SHP77 (cell line): ENCODE measurements around the gene JSRP1.
"Not testable (repeated sequence)": the region's sequence is repeated elsewhere in the genome, so short reads cannot be mapped to it uniquely, and the experiment has no call there.

Source experiments
- DNase-seq, 2 experiments: peaks; one replicate each; lab custom pipeline; 2025; lab: John Stamatoyannopoulos, UW

Gene JSRP1

DNA sequence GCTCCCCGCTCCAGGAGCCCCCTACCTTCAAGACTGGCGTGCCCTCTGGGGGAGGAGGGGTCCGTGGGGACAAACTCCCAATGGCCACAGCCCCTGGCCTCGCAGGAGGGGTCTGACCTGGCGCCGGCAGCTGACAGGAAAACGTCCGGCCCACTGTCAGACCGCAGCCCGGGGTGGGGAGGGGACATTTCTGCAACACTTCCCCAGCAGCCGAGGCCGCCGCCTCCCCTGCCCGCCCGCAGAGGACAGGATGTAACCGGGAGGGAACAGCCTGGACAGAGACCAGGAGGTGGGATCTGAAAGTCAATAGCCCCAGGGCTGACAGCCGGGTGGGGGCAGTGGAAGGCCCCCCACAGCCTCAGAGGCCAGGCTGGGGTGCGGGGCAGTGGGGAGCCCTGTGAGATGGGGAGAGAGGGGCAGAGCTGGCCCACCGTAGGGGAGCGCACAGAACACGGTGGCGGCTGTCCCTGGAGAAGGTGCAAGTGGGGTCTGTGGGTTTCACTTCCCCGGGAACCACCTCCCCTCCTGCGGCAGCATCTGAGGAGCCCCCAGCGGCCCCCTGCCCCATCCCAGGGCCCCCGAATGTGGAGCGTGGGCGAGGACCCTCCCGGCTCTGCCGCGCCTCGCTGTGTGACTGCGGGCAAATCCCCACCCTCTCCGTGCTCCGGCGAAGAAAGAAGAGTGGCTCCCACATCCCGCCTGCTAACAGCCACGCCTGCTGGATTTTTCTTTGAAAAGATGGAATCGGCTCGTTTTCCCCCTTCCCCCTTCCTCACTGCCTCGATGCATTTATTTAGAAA, 26.0 kb upstream of the JSRP1 start, which contains the start of gene PEAK3:
TSS of gene PEAK3 (minus strand) at position 114 of the 800 bp plus-strand sequence. CDS start 1,244 bp downstream, outside the sequence.
- no peak for DNase-seq

DNA sequence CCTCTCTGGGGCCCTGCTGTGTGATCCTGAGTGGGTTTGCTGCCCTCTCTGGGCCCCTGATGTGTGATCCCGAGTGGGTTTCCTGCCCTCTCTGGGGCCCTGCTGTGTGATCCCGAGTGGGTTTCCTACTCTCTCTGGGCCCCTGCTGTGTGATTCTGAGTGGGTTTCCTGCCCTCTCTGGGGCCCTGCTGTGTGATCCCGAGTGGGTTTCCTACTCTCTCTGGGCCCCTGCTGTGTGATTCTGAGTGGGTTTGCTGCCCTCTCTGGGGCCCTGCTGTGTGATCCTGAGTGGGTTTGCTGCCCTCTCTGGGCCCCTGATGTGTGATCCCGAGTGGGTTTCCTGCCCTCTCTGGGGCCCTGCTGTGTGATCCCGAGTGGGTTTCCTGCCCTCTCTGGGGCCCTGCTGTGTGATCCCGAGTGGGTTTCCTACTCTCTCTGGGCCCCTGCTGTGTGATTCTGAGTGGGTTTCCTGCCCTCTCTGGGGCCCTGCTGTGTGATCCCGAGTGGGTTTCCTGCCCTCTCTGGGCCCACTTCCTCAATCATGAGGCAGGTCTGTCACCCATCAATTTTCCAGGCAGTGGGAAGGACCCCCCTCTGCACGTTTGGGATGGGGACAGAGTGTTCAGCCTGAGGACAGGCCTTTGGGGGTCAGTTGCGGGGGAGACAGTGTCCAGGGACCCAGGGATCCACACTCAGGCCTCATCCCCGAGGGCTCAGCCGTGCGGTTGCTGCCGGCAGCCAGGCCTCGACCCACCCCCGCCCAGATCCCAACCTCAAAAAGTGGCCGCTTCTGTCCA, 25.2 kb upstream of the JSRP1 start:
- DNase-seq = not testable (repeated sequence)

DNA sequence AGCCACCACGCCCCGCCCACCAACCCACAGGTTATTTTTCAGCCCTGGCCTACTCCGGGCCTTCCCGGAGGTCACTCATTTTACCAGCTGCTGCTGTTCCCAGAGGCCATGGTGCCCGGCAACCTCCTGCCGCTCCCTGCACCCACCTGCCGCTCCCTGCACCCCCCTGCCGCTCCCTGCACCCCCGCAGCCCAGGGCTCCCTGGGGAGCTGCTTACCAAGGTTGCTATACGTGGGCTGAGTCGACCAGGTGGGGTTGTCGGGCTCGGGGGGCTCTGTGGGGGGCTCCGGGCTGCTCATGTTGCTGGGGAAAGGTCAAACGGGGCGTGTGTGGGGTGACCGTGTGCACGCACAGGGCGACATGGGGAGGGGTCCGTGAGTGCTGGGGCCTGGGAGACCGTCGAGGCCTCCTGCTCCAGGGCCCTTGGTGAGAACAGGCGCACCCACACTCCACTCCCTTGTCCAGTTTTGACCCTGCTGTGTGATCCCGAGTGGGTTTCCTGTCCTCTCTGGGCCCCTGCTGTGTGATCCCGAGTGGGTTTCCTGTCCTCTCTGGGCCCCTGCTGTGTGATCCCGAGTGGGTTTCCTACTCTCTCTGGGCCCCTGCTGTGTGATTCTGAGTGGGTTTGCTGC, 24.5 kb upstream of the JSRP1 start:
- no peak for DNase-seq

DNA sequence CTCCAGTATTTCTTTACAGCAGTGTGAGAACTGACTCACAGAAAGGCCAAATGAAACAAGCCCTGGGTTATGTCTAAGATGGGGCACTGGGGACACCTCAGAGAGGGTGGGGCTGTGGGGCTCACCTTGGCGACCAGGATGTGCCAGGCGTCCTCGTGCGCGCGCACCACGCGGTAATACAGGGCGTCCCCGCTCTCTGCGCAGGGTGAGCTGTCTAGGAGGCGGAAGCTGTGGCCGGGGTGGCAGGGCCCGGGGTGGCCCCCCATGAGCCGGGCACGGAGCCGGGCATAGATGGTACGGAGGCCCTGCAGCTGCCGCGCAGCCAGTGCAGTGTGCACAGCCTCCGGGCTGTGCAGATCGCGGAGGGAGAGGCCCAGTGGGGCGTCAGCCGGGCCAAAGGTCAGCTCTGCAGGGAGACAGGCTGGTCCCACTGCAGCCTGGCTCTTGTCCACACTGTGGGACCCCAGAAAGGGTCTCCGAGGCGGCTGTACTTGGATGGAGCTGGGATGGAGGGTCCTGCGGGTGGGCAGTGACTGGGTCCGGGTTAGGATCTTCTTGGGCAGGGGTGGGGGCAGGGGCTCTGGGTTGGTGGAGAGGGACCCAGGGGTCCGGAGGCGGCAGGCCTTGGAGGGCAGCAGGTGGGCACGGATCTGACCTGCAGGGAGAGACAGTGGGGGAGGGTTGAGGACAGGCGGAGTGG, 22.4 kb upstream of the JSRP1 start:
- DNase-seq = no peak

DNA sequence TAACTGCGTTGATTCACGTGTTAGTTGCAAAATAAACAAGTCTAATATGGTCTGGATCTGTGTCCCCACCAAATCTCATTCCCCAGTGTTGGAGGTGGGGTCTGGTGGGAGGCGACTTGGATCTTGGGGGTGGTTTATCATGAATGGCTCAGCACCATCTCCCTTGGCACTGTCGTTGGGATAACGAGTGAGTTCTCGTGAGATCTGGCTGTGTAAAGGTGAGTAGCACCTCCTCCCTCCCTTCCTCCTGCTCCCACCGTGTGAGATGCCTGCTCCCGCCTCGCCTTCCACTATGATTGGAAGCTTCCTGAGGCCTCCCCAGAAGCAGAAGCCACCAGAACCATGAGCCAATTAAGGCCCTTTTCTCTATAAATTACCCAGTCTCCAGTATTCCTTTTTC, 20.9 kb upstream of the JSRP1 start:
- DNase-seq = no peak

DNA sequence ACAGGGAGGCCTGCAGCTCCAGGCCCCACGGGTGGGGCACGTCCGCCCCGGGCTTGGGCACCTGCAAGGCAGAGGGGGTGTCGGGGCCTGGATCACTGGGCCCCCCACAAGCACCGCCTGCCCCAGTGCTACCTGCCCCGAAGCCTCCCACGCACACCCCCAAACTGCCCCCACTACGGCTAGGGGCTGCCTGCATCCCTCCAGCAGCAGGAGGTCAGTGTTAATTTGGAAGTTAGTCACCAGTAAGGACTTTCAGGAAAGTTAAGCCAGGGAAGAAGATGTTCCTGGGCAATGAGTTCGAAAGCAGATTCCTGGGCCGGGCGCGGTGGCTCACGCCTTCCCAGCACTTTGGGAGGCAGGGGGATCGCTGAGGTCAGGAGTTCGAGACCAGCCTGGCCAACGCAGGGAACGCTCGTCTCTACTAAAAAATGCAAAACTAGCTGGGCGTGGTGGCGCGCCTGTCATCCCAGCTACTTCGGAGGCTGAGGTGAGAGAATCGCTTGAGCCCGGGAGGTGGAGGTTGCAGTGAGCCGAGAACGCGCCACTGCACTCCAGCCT, 20.3 kb upstream of the JSRP1 start:
- no peak for DNase-seq

- DNase-seq = no peak
These were observed 19.6 kb upstream of the JSRP1 start for GRCh38 chr19:2275588-2276428.

DNA sequence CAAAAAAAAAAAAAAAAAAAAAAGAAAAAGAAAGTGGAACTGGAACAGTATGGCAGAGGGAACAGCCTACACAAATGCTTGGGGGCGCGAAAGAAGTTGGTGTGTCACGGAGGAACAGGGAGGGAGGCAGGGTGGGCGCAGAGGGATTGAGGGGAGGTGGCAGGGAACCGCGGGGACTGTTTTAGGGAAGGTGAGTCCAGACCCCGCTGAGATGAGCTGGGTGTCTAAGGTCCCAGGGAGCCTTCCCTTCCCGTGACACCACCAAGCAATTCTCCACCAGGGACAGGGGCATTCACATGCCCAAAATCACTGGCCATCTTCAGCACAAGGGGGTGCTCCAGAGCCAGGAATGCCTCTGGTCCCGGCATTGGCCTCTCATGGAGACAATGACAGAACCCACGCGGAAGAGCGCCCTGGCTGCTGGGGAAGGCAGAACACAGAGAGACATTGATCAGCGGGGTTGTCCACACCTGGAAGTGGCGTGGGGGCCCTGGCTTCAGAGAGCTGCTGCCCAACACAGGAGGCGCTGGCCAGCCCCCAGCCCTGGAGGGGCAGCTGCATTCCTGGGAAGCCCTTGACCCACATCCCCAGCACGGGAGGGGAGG, 18.8 kb upstream of the JSRP1 start:
- peak; percentile 42 to 66 for DNase-seq

DNA sequence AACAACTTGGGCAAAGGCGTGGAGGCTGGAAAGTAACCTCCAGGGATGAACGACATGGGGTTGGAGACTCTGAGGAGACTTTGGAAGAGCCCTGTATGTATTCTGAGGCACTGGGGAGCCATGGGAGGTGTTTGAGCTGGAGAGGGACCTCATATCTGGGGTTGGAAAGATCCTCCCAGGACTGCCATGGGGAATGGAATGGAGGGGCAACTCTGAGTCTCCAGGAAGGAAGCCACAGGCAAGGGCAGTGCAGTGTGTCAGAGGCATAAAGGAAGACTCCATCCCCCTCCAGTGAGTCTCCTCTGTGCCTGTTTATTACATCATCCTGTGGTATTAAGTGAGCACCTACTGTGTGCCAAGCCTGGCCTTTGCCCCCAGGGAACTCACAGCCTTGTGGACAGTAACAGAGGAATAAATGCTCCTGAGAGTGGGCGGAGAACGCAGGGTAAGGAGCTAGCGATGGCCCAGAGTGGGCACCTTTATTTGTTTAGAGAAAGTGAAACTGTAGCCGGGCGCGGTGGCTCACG, 18.0 kb upstream of the JSRP1 start:
- no peak for DNase-seq

DNA sequence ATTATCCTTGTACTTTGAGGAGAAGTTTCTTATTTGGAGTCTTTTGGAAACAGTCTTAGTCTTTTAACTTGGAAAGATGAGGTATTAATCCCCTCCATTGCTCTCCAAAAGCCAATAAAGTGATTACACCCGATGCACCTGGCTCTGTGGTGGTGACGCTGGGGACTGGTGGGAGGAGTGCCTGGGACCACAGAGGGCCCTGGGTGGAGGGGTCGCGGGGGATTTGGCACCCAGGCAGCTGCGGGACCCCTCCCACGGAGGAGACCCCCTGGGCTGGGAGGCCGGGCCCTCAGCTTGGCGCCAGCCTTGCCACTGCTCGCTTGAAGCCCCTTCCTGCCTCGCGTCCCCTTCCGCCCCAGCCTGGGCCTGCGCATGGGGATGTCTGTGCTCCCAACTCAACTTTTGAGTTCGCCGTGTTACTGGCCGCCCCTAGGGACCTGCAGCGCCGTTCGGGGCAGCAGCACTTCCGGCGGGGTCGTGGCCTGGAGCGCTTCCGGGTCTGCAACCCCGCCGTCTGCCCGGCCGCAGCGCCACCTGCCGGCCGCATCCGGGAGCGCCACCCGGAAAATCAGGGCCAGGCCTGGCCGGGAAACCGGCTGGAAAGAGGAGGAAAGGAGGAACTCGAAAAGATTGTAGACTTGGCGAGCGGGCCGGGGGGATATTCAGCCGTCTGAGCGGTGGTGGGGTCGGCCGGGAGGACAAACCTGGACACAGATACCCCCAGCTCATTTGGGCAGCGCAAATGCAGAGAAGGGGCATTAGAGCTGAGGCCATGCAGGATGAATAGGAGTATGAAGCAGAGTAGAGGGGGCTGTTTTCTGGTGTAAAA, 17.4 kb upstream of the JSRP1 start:
- DNase-seq = peak; percentile 53 to 83

- no peak for DNase-seq
These were observed 15.3 kb upstream of the JSRP1 start for GRCh38 chr19:2271234-2272103.

- peak in 1 of 2 experiments; percentile 46 for DNase-seq
These were observed 14.4 kb upstream of the JSRP1 start for GRCh38 chr19:2270423-2271233.

DNA sequence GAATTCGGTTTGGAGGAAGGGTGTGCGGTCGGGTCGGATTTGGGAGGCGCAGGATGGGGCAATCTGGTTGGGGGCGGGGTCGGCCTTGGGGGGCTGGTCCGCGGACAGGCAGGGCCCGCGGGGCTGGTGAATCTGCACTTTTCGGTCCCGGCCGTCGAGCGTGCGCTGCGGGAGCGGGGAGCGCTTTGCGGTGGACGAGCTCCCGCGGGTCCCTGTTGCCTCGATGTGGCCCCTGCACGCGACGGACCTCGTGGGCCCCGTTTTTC, 13.9 kb upstream of the JSRP1 start:
- no peak for DNase-seq

DNA sequence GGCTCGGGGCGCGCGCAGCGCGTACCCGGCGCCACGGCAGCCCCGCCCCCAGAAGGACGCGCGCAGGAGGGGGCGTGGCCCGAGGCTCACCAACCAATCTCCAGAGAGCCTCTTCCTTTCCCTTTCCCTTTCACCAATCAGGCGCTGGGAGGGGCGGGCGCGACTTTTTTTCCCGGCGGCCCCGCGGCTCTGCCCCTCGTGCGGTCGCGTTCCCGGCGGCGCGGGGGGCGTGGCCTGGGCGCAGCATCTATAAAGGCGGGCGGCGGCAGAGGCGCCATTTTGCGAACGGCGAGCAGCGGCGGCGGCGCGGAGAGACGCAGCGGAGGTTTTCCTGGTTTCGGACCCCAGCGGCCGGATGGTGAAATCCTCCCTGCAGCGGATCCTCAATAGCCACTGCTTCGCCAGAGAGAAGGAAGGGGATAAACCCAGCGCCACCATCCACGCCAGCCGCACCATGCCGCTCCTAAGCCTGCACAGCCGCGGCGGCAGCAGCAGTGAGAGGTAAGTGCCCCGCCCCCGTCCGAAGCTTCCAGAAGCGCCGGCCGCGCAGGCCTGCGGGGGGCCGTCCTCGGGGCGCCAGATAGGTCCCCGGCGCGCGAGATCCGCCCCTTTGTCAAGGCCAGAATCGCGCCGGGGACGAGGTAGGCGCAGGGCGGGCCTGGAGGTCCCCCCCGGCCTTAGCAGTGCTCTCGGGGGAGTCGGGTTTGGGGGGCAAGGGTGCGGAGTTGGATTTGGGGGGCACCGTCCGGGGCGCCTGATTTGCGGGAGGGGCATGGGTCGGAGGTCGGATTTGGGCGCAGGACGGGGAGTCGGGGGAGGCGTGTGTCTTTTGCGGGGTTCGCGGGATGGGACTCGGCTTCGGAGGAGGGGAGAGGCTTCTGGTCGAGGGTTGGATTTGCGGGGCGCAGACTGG, 13.3 kb upstream of the JSRP1 start:
- DNase-seq = peak; percentile 87 to 91

DNA sequence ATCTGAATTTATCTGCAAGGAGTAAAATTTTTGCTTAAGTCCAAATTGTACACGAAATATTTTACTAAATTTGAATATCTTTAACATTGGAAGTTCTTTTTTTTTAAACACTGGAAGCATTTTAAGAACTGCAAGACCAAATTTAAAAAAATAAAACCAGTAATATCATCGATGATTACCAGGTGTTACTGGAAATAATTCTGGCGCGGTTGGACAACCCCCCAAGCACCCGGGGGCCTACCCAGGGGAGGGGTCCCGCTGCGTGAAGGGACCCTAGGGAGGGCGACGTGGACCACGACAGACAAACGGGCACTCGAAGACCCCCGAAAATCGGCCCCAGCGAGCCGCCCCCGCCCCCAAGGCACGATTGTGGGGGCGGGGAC, 12.6 kb upstream of the JSRP1 start:
- DNase-seq = no peak

GRCh38 chr19:2268480-2268830, 12.2 kb upstream of the JSRP1 start:
- no peak for DNase-seq
